Measurements from ENCODE around the gene ARID1B.

DNA sequence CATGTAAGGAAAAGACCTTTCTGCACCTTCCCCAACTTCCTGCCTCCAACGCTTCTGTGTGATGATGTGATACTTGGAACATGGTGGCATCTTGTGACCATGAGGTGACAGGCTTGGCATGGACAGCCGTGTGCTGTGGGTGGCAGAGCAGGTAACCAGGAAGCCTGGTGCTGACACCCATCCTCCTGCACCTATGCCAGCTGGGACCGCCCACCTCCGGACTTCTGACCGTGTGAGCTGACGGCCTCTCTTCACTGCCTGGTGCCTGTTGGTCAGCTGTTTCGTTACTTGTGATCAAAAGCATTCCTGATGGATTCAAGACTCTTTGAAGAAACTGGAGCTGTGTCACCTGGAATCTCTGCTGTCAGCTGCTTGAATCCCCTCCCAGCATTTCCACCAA lies 475.8 kb downstream of the ARID1B start:
- TF ChIP-seq GATA2 (IDR thresholded peaks at IDR 0.05; ENCODE audit: low read depth, low read length), result no peak
- no peak for TF ChIP-seq GATA3 (IDR thresholded peaks at IDR 0.05; ENCODE audit: low read depth, low read length)
